GM12865 (cell line): ENCODE data around the gene AZGP1.
"Not testable (repeated sequence)": the region's sequence is repeated elsewhere in the genome, so short reads cannot be mapped to it uniquely, and the experiment has no call there.

Experiments
- DNase-seq: peaks from one replicate; pipeline ENCODE4 v3.0.0; 2010; ENCODE audit warnings: low read depth
- H3K4me3 ChIP-seq: 2 replicates; pipeline ENCODE4 v1.5.1; 2011; ENCODE audit warnings: mild to moderate bottlenecking, low read depth, low read length, control low read depth
- CTCF ChIP-seq: IDR thresholded peaks from 2 replicates; pipeline ENCODE4 v1.5.1; 2011; ENCODE audit warnings: low read length, control low read depth, low read depth, inconsistent platforms; ENCODE audit not compliant: insufficient read depth; ENCODE audit errors: missing control alignments

AZGP1 gene

GRCh38 chr7:99997545-99998137, 21.8 kb upstream of the AZGP1 start:
- peak; percentile 83 for DNase-seq
- H3K4me3 ChIP-seq: peak overlapping the region; percentile 49
- peak; percentile 8 for TF ChIP-seq CTCF

- DNase-seq: no peak
- H3K4me3 ChIP-seq: peak overlapping the region; percentile 49
- no peak for TF ChIP-seq CTCF
These were observed 21.1 kb upstream of the AZGP1 start for GRCh38 chr7:99996755-99997544.

- DNase-seq: no peak
- H3K4me3 ChIP-seq: no peak overlapping the region
- no peak for TF ChIP-seq CTCF
These were observed 19.0 kb upstream of the AZGP1 start for GRCh38 chr7:99994819-99995218.

- DNase-seq: no peak
- no peak for TF ChIP-seq CTCF
- H3K4me3 ChIP-seq: no peak overlapping the region
These were observed 16.7 kb upstream of the AZGP1 start for GRCh38 chr7:99992330-99993038.

GRCh38 chr7:99991543-99991942, 15.7 kb upstream of the AZGP1 start:
- H3K4me3 ChIP-seq, DNase-seq: not testable (repeated sequence)

GRCh38 chr7:99990460-99990852, 14.6 kb upstream of the AZGP1 start:
- TF ChIP-seq CTCF: no peak

GRCh38 chr7:99987846-99988245, 12.0 kb upstream of the AZGP1 start:
- H3K4me3 ChIP-seq: no peak overlapping the region
- TF ChIP-seq CTCF: no peak
- no peak for DNase-seq

More at GRCh38 chr7:99990460-99990852, 14.6 kb upstream of the AZGP1 start:
- no peak overlapping the region for H3K4me3 ChIP-seq
- no peak for DNase-seq

- H3K4me3 ChIP-seq, DNase-seq: not testable (repeated sequence)
These were observed 11.5 kb upstream of the AZGP1 start for GRCh38 chr7:99987306-99987705.
